ENCODE measurements around the gene GMDS. TPM values are rescaled to one million over a fixed set of nuclear protein-coding genes. Genes with fewer than 3 reads are reported as not detected.

Gene GMDS
- total and polyA plus RNA-seq, 2 of the 13 experiments (the other 11 are each of a cell fraction or from before 2014, with no cell fraction given): 64.4 to 112 TPM

- TF ChIP-seq PREB (CRISPR knock-in tag; IDR thresholded peaks at IDR 0.05): no peak
Measured at GRCh38 chr6:2127484-2127911, 117.9 kb downstream of the GMDS start (continued).

- intact Hi-C loops (cut with micrococcal nuclease; ENCODE audit: unreplicated experiment): no loop called here
- TF ChIP-seq HNF1B (CRISPR knock-in tag; IDR thresholded peaks at IDR 0.05): no peak
- TF ChIP-seq, protein P1, sequence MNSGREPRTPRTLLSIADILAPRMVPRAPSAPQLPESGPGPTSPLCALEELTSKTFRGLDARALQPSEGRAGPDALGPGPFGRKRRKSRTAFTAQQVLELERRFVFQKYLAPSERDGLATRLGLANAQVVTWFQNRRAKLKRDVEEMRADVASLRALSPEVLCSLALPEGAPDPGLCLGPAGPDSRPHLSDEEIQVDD (CRISPR knock-in tag; IDR thresholded peaks at IDR 0.05; ENCODE audit: borderline replicate concordance): no peak
- no peak for TF ChIP-seq MTA1 (CRISPR knock-in tag; IDR thresholded peaks at IDR 0.05; ENCODE audit: borderline replicate concordance)
- no peak for TF ChIP-seq ZNF10 (CRISPR knock-in tag; IDR thresholded peaks at IDR 0.05; ENCODE audit: borderline replicate concordance, low read depth)
- Histone ChIP-seq H3K4me3 (replicated peaks in 1 of 3; ENCODE audit: insufficient read depth in 1 of 3, low read depth in 2 of 3, low read length in 3 of 3) (no peak overlapping the region), H3K9me3 (ENCODE audit: low read length) (no peaks in the 10 kb centered on the region), H3K36me3 (replicated peaks in 1 of 2; ENCODE audit: control insufficient read depth in 1 of 2, insufficient read depth in 2 of 2, low read length in 2 of 2) (peaks cover 8 to 30% of the 10 kb centered on the region in 2 experiments), H2AFZ (ENCODE audit: low read length) (no peak overlapping the region), H3K9ac (ENCODE audit: insufficient read depth, low read depth, low read length) (no peak overlapping the region), H3K4me2 (ENCODE audit: low read depth, low read length) (no peak overlapping the region), H4K20me1 (ENCODE audit: insufficient read depth, low read length) (peaks cover 9% of the 10 kb centered on the region; the same call in 1 of the 2 replicates), H3K27ac (ENCODE audit: extremely low read length, insufficient read depth, low read length) (no peak overlapping the region), H3K4me1 (ENCODE audit: insufficient read depth, low read length) (0 out of 2 replicates have a peak, but pooled peaks cover 13% of the 10 kb centered on the region), H3K27me3 (ENCODE audit: control insufficient read depth in 1 of 2, insufficient read depth in 2 of 2, low read length in 2 of 2) (no peaks in the 10 kb centered on the region), H3K79me2 (ENCODE audit: insufficient read depth, low read length) (peaks cover 57% of the 10 kb centered on the region)
- 99% methylated on average over 7 of the region's 7 CpGs for WGBS (ENCODE audit: low lambda C conversion rate)
- ChIA-PET POLR2A (no interaction called here), CTCF (ENCODE audit: low intra/inter-chr PET ratio, low total read pairs) (no interaction called here)
- FAIRE-seq: no peak
- no peak for ATAC-seq
- BruUV-seq (replicated peaks): no TSS peak
- no peak for DNase-seq (ENCODE audit: low spot score)
- in situ Hi-C loops (cut with HindIII; ENCODE audit: extremely low pct_ligation_motif_present, low pct_unique_long_range_greater_than_20kb): no loop called here
Measured at GRCh38 chr6:2126351-2126750, 119.1 kb downstream of the GMDS start.
